GM19193 (cell line): ENCODE results near the gene SLC51B.

Experiments
- POLR2A ChIP-seq: IDR thresholded peaks from 4 replicates; pipeline ENCODE4 v1.6.1; 2011; ENCODE audit not compliant: insufficient read depth, insufficient read length; ENCODE audit errors: extremely low read depth

The SLC51B gene

DNA sequence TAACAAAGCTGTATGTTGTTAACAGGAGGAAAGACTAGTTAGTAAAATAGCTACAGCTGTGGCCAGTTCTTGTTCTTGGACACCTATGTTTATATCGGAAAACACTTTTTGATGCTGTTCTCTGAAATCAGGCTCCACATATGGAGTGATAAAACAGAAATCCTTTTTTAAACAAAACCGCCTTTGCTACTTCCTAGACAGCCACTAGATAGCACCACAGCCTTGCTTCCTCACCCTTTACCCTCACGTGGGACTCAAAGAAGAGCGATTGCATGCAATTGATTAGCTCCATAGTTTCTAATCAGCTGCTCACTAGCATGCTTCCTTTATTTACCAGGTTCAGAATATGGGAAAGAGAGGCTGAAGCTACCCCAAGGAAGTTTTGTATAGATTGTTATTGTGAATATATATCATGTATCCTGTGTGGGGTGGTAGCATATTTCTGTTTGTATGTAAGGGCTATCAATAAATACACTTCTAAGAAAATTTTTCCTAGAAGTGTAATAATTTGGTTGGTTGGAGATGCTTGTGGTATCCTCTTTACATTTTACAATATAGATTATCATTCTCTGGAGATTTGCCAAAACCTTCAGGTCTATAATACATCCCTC is 11.4 kb upstream of the SLC51B start:
- TF ChIP-seq POLR2A, result no peak

- TF ChIP-seq POLR2A, result no peak
These were observed 10.5 kb upstream of the SLC51B start for GRCh38 chr15:65034719-65035118.

GRCh38 chr15:65037309-65037708 is 7.9 kb upstream of the SLC51B start:
- TF ChIP-seq POLR2A, result no peak

- TF ChIP-seq POLR2A, result no peak
These were observed 6.8 kb upstream of the SLC51B start for GRCh38 chr15:65038428-65038827.

DNA sequence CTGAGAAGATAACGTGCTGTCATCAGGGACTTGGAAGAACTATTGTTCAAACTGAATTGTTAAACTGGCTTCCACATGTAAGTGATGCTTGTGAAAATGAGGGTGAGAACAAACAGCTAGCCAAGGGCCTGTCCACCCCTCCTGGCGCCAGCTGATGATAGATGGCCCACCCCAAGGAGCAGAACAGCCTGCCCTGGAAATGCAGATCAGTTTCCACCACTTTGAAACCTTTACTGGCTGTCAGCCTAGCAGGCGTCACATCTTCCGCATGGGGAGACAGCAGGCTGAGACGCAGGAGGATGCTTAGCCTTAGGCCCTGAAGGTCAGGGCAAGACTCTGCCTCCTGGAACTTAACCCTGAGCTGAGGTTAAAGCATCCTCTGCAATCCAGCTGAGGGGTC is 6.4 kb upstream of the SLC51B start:
- no peak for TF ChIP-seq POLR2A

GRCh38 chr15:65040461-65040860 is 4.7 kb upstream of the SLC51B start:
- no peak for TF ChIP-seq POLR2A

DNA sequence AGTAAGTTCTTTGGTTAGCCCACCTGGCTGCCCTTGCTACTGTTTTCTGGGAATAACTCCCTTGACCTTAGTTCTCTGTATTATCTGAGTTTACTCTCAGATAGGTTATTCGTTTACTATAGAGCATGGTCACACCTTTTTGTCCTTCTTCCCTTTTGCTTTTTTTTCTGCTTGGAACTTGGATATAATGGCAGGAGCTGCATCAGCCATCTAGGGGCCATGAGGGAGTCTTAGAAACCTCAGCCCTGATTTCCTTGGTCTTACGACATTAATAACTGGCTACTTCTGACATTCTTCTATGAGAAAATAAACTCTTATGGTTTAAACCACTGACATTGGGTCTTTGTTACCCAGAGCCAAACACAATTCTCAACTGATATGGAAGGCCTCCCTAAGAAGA is 3.4 kb upstream of the SLC51B start:
- TF ChIP-seq POLR2A, result no peak

DNA sequence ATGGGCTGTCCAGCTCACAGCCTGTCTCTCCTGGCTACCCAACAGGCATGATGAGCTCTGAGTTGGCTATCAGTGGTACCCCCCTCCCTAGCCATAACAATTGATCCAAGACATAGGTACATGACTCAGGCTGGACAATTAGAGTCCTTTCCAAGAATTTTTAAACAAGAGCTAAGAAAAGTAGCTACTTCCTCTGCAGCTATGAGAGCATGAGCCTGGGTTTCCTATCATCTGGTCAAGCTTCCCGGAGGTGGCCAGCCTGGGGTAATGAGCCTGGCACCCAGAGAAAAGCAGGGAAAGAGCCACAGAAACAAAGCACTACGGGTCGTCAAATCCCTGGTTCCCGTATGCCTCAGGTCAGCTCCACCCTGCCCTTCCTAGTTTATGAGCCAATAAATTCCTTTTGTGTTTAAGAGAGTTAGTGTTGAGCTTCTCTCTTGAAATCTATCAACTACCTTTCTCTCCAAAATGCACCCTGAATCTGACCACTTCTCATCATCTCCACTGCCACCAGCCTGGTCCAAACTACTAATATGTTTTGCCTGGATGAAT is 2.3 kb upstream of the SLC51B start:
- TF ChIP-seq POLR2A, result no peak

- TF ChIP-seq POLR2A, result no peak
These were observed 3.1 kb downstream of the SLC51B start for GRCh38 chr15:65048241-65048640.

DNA sequence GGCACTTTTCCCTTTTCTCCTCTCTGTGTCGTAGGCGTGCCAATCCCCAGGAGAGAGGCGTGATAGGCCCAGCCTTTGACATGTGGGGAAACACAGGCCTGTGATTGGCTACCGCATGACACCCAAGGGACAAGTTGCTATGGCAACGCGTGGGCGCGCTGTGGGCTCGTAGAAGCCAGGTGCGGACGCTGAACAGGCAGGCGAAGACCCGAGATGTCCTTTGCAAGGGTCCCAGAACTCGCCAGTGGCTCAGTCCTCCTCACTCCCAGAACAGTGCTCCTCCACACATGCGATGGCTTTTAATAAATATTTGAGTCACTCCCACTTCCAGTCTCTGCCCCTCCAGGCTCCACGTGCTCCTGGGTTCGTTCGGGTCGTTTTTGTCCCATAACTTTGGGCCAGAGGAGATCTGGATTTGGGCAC is 4.2 kb downstream of the SLC51B start:
- no peak for TF ChIP-seq POLR2A

DNA sequence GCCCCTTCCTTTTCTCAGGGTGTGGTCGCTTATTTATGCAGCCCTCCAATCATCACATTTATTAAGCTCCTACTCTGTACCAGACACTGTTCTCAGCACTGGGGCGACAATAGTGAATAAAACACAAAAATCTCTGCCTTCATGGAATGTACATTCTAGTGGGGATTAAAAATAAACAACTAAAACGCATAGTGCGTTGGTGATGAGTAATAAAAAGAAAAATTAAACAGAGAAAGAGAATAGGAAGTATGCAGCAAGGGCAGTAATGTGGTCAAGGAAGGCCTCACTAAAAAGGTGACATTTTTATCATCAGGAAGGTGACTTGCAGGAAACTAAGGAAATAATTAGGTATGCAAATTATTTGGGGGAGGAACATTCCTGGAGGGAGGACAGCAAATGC is 5.1 kb downstream of the SLC51B start:
- TF ChIP-seq POLR2A, result no peak

- TF ChIP-seq POLR2A, result no peak
These were observed 6.1 kb downstream of the SLC51B start for GRCh38 chr15:65051266-65051665.

DNA sequence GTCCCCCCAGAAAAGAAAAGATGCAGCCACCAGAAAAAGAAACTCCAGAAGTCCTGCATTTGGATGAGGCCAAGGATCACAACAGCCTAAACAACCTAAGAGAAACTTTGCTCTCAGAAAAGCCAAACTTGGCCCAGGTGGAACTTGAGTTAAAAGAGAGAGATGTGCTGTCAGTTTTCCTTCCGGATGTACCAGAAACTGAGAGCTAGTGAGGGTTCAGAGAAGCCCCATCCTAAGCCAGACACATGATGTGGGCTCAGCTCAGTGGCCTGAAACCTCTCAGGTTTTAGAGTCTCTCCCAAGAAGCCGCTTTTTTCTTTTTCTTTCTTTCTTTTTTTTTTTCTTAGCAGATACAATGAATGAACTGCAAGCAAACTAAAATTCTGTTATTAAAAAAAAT is 7.8 kb downstream of the SLC51B start:
- no peak for TF ChIP-seq POLR2A

GRCh38 chr15:65054333-65055200 is 9.4 kb downstream of the SLC51B start:
- TF ChIP-seq POLR2A, result no peak

DNA sequence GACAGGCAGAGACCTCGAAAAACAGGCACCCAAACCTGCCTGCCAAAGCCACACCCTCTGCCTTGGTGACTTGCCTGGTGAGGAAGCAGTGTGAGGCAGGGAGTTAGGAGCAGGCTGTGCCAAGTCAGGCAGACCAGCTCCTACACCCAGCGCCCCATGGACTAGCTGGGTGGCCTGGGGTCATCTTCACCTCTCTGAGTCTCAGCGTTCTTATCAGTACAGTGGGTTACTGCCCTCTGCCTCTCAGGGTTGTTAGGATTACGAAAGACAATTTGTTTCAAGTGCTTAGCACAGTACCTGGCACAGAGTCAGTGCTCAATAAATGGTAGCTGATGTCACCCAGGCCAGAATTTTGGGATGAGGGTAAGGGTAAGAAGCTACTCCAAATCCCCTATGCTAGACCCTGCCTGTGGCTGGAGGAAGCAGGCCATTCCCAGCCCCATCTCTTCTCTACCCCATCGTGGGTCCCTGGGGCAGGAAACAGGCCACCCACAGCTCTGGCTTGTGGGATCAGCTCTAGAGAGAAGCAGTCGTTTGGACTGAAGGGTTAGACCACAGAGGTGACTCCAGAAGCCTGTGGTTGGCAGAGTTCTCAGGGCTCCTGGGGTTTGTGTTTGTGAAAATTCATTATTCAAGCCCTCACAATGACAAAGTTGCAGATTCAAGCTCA is 10.1 kb downstream of the SLC51B start:
- no peak for TF ChIP-seq POLR2A

DNA sequence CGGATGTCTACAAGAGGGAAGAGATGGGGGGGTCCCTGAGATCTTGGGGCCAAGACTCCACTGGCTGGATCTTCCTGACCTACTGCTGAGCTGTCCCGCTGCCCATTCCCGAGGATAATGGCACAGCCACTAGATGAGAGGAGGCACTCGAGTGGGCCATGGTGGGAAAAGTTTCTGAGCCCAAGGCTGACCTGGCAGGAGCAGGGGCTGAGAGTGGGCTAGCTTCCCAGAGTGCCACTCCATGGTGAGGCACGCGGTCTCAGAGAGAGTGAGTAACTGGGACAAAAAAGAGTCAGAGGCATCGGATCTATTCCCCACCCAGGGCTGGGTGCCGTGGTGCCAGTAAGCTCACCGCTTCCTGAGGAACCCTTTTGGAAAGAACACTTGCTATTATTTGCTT is 10.9 kb downstream of the SLC51B start:
- no peak for TF ChIP-seq POLR2A

DNA sequence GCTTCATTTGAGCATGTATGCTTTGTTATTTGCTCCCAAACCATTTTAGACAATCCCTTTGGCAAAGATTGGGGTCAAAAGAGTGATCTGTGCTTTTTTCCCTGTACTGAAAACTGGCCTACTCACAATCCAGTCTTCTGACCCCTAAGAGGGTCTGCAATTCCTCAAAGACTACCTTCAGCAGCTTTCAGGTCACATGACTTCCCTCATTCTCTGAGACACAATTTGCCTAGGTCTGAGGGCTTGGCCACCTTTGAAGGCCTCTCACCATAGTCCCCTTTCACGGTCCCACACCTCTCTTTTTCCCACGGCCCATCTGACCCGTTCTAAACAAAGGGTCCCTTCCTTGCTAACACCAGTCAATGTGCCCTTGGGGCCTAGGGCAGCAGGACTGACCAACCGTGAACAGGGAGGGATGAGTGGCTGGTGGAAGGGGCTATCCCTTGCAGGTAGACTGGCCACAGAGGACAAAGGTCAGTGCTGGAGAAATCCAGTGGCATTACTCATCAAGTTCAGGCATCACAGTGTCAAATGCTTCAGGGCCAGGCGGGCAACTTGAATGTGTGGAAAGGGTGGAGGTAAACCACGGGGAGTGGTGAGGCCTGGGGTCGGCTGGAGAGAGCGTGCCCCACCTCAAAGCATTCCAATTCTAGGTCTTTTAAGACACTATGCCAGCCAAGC is 11.8 kb downstream of the SLC51B start:
- no peak for TF ChIP-seq POLR2A
